Measurements from ENCODE around the gene FAM117B.
"Not testable (repeated sequence)": the region's sequence is repeated elsewhere in the genome, so short reads cannot be mapped to it uniquely, and the experiment has no call there.

The FAM117B gene

DNA sequence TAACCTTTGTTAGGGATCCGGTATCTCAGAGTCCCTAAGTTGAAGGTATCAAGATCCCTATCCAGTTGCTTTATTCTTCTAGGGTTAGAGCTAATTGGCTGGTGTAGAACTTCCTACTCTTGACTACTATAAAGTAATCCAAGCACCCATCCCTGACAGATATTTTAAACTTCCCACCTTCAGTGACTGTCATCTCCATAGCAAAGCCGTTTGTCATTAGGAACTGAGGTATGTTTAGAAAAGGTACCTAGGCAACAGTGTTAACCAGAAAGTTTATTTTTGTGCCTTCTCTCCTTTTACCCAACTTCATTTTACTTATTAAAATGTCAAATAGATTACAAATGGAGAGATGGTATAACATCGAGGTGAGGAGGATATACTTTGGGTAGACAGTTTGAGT lies 4.5 kb downstream of the FAM117B start:
- DNase-seq: no peak

- no peak for DNase-seq
Observed at GRCh38 chr2:202642567-202642966, 7.8 kb downstream of the FAM117B start.

DNA sequence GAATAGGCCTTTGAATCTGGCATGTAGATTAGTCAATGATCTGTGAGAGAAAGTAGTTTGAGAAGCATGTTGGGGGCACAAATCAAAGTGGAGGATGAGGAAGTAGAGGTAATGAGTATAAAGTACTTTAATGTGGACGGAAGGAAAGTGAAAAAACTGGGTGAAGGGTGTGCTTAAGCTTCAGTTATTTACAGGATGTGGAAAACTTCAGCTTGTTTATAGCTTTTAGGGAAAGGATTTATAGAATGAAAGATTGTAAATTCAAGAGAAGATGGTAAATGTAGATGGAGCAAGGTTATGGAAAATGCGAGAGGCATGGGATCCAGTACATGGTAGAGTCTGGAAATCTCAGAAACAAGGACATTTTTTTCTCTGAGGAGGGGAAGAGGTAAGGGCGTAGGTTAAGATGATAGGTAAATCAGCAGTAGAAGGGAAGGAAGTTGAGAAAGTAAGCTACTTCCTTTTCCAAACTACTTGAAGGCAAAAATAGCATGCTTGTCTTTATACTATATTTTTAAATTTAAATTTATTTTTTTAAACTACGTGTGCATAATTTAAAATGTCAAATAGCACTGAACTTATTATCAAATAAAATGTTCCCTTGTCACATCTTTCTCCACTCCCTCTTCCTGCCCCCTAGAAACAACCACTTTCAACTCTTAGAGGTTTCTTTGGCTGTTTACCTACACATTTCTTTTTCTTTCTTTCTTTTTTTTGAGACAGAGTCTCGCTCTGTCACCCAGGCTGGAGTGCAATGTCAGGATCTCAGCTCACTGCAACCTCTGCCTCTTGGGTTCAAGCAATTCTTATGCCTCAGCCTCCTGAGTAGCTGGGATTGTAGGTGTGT lies 8.5 kb downstream of the FAM117B start:
- DNase-seq: no peak

GRCh38 chr2:202652119-202652518 lies 17.4 kb downstream of the FAM117B start:
- DNase-seq: no peak

GRCh38 chr2:202653890-202654289 lies 19.1 kb downstream of the FAM117B start:
- no peak for DNase-seq

DNA sequence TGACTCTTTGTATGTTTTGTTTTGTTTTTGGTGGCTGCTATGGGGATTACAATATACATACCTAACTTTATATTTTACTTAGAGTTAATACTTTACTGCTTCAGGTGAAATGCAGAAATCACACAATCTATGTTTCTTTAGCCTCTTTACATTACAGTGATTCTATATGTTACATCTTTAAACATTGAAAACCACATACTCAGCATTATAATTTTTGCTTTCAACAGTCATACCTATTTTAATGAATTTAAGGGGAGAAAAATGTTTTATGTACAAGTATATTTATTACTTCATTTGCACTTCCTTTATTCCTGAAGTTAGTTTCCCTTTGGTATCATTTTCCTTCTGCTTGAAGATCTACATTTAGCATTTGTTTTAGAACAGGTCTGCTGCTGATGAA lies 23.1 kb downstream of the FAM117B start:
- DNase-seq: no peak

- no peak for DNase-seq
Observed at GRCh38 chr2:202660796-202661195, 26.0 kb downstream of the FAM117B start.

DNA sequence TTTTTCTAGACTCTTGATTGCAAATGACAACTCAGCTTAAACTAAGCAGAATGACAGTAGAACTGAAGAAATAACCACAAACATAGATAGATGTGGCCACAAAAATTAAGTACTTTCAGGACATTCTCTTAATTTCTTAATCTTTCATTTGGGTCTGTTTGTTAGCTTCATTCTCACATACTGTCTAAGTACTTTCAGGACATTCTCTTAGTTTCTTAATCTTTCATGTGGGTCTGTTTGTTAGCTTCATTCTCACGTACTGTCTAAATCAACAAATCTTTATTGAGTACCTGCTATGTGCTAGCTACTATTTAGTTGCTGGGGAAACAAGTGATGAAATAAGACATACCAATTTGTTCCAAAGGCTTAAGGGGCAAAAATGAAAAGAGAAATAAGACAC lies 35.1 kb downstream of the FAM117B start:
- DNase-seq: no peak

- no peak for DNase-seq
Observed at GRCh38 chr2:202671317-202672035, 36.7 kb downstream of the FAM117B start.

DNA sequence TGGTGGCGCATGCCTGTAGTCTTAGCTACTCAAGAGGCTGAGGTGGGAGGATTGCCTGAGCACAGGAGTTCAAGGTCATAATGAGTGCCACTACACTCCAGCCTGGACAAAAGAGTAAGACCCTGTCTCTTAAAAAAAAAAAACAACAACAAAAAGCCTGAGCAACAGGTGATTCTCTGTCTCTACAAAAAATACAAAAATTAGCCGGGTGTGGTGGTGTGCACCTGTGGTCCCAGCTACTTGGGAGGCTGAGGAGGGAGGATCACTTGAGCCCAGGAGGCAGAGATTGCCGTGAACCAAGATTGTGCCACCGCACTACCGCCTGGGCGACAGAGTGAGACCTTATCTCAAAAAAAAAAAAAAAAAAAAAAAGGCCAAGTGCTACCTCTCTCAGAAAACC lies 40.3 kb downstream of the FAM117B start:
- not testable (repeated sequence) for DNase-seq

GRCh38 chr2:202679980-202680379 lies 45.2 kb downstream of the FAM117B start:
- no peak for DNase-seq

GRCh38 chr2:202680512-202680911 lies 45.7 kb downstream of the FAM117B start:
- DNase-seq: no peak

DNA sequence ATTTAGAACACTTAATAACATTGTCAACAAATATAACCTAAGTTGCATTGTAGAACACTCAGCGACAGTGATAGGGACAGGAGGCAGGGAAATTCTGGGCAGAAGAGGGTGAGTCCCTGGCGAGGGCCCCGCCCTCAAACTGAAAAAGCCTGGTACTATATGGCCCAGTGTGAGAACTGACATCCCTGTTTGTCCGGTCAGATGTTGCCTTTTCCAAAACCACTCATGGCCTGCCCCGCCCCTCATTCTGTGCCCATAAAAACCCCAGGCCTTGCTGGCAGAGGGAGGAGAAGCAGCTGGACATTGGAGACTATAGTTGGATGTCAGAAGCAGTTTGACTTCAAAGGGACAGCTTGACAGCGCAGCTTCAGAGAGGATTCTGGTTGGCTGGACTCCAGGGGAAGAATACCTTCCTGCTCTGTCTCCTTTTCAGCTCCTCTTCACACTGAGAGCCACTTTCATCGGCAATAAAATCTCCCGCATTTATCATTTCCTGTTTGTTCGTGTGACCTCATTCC lies 47.0 kb downstream of the FAM117B start:
- no peak for DNase-seq

- DNase-seq: no peak
Observed at GRCh38 chr2:202682274-202682673, 47.5 kb downstream of the FAM117B start.

- DNase-seq: no peak
Observed at GRCh38 chr2:202687276-202687675, 52.5 kb downstream of the FAM117B start.

- DNase-seq: no peak
Observed at GRCh38 chr2:202689459-202689858, 54.7 kb downstream of the FAM117B start.

- DNase-seq: no peak
Observed at GRCh38 chr2:202689898-202690297, 55.1 kb downstream of the FAM117B start.

DNA sequence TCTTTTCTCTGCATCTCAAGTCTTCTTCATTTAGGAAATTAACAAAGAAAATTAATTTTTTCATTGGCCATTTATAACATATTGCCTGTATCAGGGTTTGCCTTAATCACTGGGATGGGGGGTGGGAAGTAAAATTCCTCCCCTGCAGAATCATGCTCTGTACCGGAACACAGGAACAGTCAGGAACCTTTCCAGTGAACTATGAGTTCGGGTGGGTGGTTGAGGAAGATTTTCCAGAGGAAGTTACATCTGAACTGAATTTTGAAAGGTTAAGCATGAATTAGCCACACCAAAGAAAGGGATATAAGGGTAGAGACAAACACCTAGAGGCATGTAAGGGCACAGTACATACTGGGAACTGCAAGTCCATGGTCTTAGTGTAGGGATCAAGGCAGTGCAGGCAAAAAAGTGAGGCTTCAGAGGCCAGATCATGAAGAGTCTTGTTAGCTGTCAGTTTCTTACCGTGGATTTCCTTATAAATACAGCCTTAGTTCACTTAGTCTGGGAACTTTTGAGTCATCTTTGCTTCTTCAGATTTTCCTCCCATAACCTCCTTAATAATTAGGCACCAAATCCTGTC lies 55.6 kb downstream of the FAM117B start:
- DNase-seq: no peak

DNA sequence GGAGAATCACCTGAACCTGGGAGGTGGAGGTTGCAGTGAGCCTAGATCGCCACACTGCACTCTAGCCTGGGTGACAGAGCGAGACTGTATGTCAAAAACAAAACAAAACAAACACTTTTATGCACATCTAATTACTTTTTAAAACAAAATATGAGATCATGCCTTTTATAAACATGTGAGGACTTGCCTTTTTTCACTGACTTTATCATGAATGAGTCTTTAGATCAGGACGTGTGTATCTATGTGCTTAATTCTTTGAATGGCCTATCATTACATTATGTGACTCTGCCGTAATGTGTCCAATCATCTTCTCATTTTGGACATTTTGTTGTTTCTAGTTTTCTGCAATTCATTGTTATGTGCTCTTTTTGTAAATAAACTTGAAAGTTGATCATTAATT lies 58.7 kb downstream of the FAM117B start:
- DNase-seq: no peak

GRCh38 chr2:202695166-202695565 lies 60.4 kb downstream of the FAM117B start:
- no peak for DNase-seq

GRCh38 chr2:202700075-202700901 lies 65.5 kb downstream of the FAM117B start:
- no peak for DNase-seq

DNA sequence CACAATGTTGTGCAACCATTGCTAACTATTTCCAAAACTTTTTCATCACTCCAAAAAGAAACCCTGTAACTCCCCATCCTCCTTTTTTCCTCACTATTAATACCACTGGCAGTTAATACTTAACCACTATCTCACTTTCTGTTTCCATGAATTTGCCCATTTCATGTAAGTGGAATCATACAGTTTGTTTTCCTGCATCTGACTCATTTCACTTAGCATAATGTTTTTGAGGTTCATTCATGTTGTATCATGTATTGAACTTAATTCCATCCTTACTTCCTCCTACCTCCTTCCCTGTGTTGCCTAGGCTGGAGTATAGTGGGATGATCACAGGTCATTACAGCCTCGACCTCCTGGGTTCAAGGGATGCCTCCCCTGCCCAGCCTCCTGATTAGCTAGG lies 68.3 kb downstream of the FAM117B start:
- DNase-seq: peak; percentile 21

- no peak for DNase-seq
Observed at GRCh38 chr2:202704248-202704647, 69.5 kb downstream of the FAM117B start.
